Fibroblast of mammary gland (primary cell): ENCODE results near the gene CES3.
"Not testable (repeated sequence)": the region's sequence is repeated elsewhere in the genome, so short reads cannot be mapped to it uniquely, and the experiment has no call there.

Source experiments
- DNase-seq: peaks from one replicate; pipeline ENCODE4 v3.0.0-alpha.2; 2010; ENCODE audit warnings: low read depth
- H3K4me3 ChIP-seq: 2 replicates; pipeline ENCODE4 v1.5.1; 2011; ENCODE audit warnings: low read depth, mild to moderate bottlenecking, low read length, moderate library complexity; ENCODE audit not compliant: control insufficient read depth
- CTCF ChIP-seq: conservative IDR thresholded peaks from 2 replicates; pipeline ENCODE4 v1.5.1; 2011; ENCODE audit warnings: low read depth, low read length, inconsistent platforms; ENCODE audit not compliant: control insufficient read depth, insufficient read depth

Gene CES3

GRCh38 chr16:66991545-66992077 is 30.5 kb downstream of the CES3 start:
- no peak for TF ChIP-seq CTCF
- no peak for DNase-seq
- no peak overlapping the region for H3K4me3 ChIP-seq

GRCh38 chr16:66993558-66993957 is 32.5 kb downstream of the CES3 start:
- DNase-seq, H3K4me3 ChIP-seq: not testable (repeated sequence)

GRCh38 chr16:66996324-66996982 is 35.4 kb downstream of the CES3 start:
- H3K4me3 ChIP-seq = no peak overlapping the region
- TF ChIP-seq CTCF = no peak
- DNase-seq = peak; percentile 94

GRCh38 chr16:66996983-66997358 is 35.9 kb downstream of the CES3 start:
- no peak for DNase-seq
- no peak for TF ChIP-seq CTCF
- no peak overlapping the region for H3K4me3 ChIP-seq

GRCh38 chr16:67000384-67001351 is 39.6 kb downstream of the CES3 start:
- H3K4me3 ChIP-seq = peak overlapping the region; percentile 44
- DNase-seq = no peak
- no peak for TF ChIP-seq CTCF

- no peak for TF ChIP-seq CTCF
- DNase-seq = no peak
- H3K4me3 ChIP-seq = no peak overlapping the region
Measured at GRCh38 chr16:67001726-67002125, 40.7 kb downstream of the CES3 start.

GRCh38 chr16:67006930-67007658 is 46.0 kb downstream of the CES3 start:
- H3K4me3 ChIP-seq = no peak overlapping the region
- peak; percentile 40 for DNase-seq
- TF ChIP-seq CTCF = no peak
